Activated CD4-positive, CD25-positive, alpha-beta regulatory T cell treated with anti-CD3 and anti-CD28 coated beads, Interleukin-2, amount 50 U/mL, for 72 hours (primary cell): ENCODE results near the gene SERPIND1.
"Not testable (repeated sequence)": the region's sequence is repeated elsewhere in the genome, so short reads cannot be mapped to it uniquely, and the experiment has no call there.

ENCODE experiments used
- DNase-seq: peaks from one replicate; pipeline ENCODE4 v3.0.0; 2021

The SERPIND1 gene

GRCh38 chr22:20818471-20818870 lies 44.6 kb downstream of the SERPIND1 start:
- DNase-seq = no peak

DNA sequence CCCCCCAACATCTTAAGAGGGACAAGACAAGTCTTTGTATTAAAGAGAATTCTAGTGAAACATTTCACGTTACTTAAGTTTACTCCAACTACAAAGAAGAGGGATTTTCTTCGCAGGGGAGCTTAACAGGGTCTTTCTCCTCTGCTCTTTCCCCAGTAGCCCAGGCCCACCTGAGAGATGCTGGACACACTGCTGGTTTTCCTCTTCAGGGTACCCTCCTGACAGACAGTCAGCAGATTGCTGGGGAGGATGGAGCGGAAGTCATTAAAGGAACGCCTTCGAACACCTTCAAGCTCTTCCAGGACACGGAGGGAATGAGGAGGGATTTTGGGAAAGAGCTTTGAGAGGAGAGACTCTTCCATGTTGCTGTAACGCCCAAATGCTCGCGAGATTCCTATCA lies 45.6 kb downstream of the SERPIND1 start:
- DNase-seq = no peak

- DNase-seq = not testable (repeated sequence)
Measured at GRCh38 chr22:20821717-20822239, 47.9 kb downstream of the SERPIND1 start.

DNA sequence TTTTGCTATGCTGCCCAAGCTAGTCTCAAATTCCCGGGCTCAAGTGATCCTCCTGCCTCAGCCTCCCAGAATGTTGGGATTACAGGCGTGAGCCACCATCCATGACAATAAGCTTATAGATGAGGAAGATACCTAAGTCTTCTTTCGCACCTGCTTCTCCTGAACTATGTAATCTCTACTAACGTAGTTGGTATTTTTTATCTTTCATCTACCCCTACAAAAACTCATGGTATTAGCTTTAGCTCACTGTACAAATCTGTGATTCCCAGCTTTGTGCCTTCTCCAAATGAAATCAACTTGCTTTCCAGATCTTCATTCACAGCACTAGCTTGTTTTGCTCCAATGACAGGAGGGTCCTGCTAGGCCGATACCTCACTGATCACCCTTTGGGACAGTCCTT lies 48.3 kb downstream of the SERPIND1 start:
- no peak for DNase-seq

DNA sequence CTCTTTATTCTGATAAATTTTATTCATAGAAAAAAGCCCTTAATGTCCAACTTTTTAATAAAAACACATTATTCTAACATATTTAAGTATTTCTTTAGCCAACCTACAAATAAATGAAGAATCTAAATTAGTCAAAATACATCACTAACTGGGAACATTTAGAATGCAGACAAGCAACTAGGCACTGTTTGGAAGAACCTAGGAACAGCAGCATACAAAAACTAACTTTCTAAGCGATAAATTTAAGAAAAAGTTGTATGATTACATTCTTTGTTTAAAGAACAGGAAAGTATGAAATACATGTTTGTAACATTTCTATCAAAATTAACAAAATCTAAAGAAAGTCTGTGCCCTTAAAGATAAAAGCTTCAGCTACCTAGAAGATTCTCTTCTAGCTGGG lies 49.4 kb downstream of the SERPIND1 start:
- DNase-seq = no peak

DNA sequence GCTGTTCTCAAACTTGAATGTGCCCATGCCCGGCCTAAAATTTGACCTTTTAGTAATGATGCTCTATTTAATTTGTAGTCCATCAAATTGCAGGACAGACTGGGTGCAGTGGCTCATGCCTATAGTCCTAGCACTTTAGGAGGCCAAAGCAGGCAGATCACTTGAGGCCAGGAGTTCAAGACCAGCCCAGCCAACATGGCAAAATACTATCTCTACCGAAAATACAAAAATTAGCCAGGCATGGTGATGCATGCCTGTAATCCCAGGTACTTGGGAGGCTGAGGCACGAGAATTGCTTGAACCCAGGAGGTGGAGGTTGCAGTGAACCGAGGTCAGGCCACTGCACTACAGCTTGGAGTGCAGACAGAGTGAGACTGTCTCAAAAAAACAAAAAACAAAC lies 51.3 kb downstream of the SERPIND1 start:
- not testable (repeated sequence) for DNase-seq

GRCh38 chr22:20825624-20826023 lies 51.7 kb downstream of the SERPIND1 start:
- DNase-seq = no peak

DNA sequence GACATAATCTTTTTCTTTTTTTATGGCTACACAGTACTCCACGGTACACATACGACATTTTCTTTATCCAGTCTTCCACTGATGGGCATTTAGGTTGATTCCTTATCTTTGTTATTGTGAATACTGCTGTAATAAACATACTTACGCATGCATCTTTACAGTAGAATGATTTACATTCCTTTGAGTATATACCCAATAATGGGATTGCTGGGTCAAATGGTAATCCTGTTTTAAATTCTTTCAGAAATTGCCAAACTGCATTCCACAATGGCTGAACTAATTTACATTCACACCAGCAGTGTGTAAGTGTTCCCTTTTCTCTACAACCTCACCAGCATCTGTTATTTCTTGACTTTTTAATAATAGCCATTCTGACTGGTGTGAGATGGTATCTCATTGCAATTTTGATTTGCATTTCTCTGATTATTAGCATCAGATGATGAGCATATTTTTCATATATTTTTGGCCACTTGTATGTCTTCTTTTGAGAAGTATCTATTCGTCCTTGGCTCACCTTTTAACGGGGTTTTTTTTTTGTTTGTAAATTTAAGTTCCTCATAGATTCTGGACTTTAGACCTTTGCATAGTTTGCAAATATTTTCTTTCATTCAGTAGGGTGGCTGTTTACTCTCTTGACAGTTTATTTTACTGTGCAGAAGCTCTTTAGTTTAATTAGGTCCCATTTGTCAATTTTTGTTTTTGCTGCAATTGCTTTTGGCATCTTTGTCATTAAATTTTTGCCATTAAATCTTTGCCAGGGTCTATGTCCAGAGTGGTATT lies 52.6 kb downstream of the SERPIND1 start:
- not testable (repeated sequence) for DNase-seq

GRCh38 chr22:20829491-20830134 lies 55.7 kb downstream of the SERPIND1 start:
- no peak for DNase-seq

GRCh38 chr22:20833225-20833665 lies 59.3 kb downstream of the SERPIND1 start:
- DNase-seq = no peak

DNA sequence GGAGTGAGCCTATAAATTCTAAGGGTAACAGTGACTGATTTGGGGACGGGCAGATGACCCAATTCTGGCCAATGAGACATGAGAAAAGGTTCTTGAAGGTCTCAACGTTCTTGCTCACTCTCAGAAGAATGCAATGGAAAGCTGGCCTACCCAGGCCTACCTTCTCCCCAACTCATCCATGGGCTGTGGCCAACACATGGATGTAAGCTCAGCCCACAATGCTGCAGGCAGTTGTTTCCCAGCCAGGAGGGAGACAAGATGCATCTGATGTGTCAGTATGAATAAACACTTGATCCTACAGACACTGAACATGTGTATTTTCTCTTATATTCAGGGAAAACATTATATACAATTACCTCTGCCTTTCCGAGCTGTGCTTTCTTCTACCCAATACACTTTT lies 60.3 kb downstream of the SERPIND1 start:
- DNase-seq = no peak

- DNase-seq = no peak
Measured at GRCh38 chr22:20834725-20835124, 60.8 kb downstream of the SERPIND1 start.
